Astrocyte (in vitro differentiated cells and primary cell): ENCODE measurements around the gene ATG12.
A peak's percentile ranks its signal among the peaks of the same experiment; 100 is the strongest.

Source experiments
- CTCF ChIP-seq: IDR thresholded peaks from 2 replicates; pipeline ENCODE4 v1.5.1; 2011; ENCODE audit warnings: low read depth, mild to moderate bottlenecking, inconsistent platforms, low read length, moderate library complexity; ENCODE audit not compliant: insufficient read depth
- EZH2 ChIP-seq: IDR thresholded peaks from 2 replicates; pipeline ENCODE4 v1.6.1; 2012; ENCODE audit warnings: mild to moderate bottlenecking, low read length, inconsistent platforms; ENCODE audit not compliant: insufficient read depth

- TF ChIP-seq CTCF (no peak), EZH2 (peak; percentile 75)
These were observed 25.6 kb downstream of the ATG12 start for GRCh38 chr5:115815693-115816225.
